ENCODE measurements around the gene JRKL.

JRKL gene
- total RNA-seq, result 2.8 to 15.3 (median 8.0) reads per million in 18 experiments

- peak; percentile 93 to 95 for DNase-seq
Measured at GRCh38 chr11:96389720-96390487, at the start of gene JRKL, which contains the start of gene CCDC82. Gene JRKL, plus strand, starts transcription at chr11:96390013. Its CDS starts 637 bp downstream, at chr11:96390650. Gene CCDC82, minus strand, starts transcription at chr11:96389912. Its CDS starts 5,165 bp downstream, at chr11:96384747.

GRCh38 chr11:96340555-96340885, 49.3 kb upstream of the JRKL start:
- no peak for DNase-seq

GRCh38 chr11:96341211-96342013, 48.4 kb upstream of the JRKL start:
- peak in 1 of 2 donors; percentile 17 for DNase-seq

- DNase-seq, result no peak
Measured at GRCh38 chr11:96342014-96342960, 47.5 kb upstream of the JRKL start.

GRCh38 chr11:96342961-96343711, 46.7 kb upstream of the JRKL start, which contains the start of gene MAML2:
Gene MAML2, minus strand, starts transcription at chr11:96343195. Its CDS starts 1,300 bp downstream, at chr11:96341895.
- DNase-seq, result peak; percentile 91 to 93

- no peak for DNase-seq
Measured at GRCh38 chr11:96356848-96357247, 33.0 kb upstream of the JRKL start.

- DNase-seq, result no peak
Measured at GRCh38 chr11:96357794-96358193, 32.0 kb upstream of the JRKL start.

- no peak for DNase-seq
Measured at GRCh38 chr11:96358321-96358720, 31.5 kb upstream of the JRKL start.

GRCh38 chr11:96361778-96362177, 28.0 kb upstream of the JRKL start:
- no peak for DNase-seq

GRCh38 chr11:96365493-96365892, 24.3 kb upstream of the JRKL start:
- DNase-seq, result no peak

GRCh38 chr11:96366024-96366423, 23.8 kb upstream of the JRKL start:
- DNase-seq, result no peak

- peak in 1 of 2 donors; percentile 43 for DNase-seq
Measured at GRCh38 chr11:96367342-96367741, 22.5 kb upstream of the JRKL start.

GRCh38 chr11:96373826-96374225, 16.0 kb upstream of the JRKL start:
- peak; percentile 11 to 29 for DNase-seq

GRCh38 chr11:96376796-96377195, 13.0 kb upstream of the JRKL start:
- no peak for DNase-seq

GRCh38 chr11:96384156-96384555, 5.7 kb upstream of the JRKL start:
- no peak for DNase-seq

GRCh38 chr11:96385187-96385586, 4.6 kb upstream of the JRKL start:
- no peak for DNase-seq

- peak; percentile 13 to 25 for DNase-seq
Measured at GRCh38 chr11:96388891-96389719, 708 bp upstream of the JRKL start.

- peak; percentile 27 to 29 for DNase-seq
Measured at GRCh38 chr11:96390488-96390792, 627 bp downstream of the JRKL start.

- no peak for DNase-seq
Measured at GRCh38 chr11:96391698-96392307, 2.0 kb downstream of the JRKL start.

GRCh38 chr11:96393753-96394348, 4.0 kb downstream of the JRKL start:
- peak; percentile 36 to 46 for DNase-seq
